ENCODE measurements around the gene SERPINE1. TPM values are rescaled to one million over a fixed set of nuclear protein-coding genes. Genes with fewer than 3 reads are reported as not detected.

Gene SERPINE1
- total and polyA plus RNA-seq, 4 donors, result 12.4 to 436 (median 37.0) TPM

DNA sequence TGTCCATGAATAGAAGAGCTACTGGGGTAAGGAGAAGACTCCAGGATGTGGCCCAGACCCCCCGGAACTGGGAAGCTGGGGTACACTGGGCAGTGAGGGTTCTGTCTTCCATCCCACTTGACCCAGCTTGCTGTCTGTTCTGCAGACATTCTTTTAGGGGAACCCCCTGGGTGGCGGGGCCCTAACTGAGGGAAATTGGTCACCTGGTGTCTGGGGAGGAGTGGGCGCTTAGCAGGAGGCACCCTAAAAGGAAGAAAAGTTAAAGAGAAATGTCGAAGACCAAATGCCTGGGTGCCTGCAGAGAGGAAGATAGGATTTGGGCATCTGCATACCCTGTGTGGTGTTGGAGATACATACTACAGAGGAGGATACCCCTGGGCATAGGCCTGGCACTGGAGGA is 28.4 kb downstream of the SERPINE1 start:
- Histone ChIP-seq H3K36me3 (ENCODE audit: control insufficient read depth in 4 of 4, insufficient read depth in 4 of 4, low read length in 4 of 4) (peaks cover 3 to 21% (median 12%) of the 10 kb centered on the region in 4 donors), H3K9ac (ENCODE audit: insufficient read depth in 1 of 2, low read length in 2 of 2) (peak overlapping the region in 1 of 2 donors; percentile 58), H3K4me1 (ENCODE audit: control insufficient read depth in 5 of 5, insufficient read depth in 5 of 5, low read length in 5 of 5) (peaks cover 0 to 12% (median 7%) of the 10 kb centered on the region in 5 donors), H3K27ac (ENCODE audit: low read depth in 1 of 2, low read length in 1 of 2) (no peak overlapping the region), H3K9me3 (ENCODE audit: control insufficient read depth in 4 of 4, insufficient read depth in 3 of 4, low read length in 3 of 4) (peaks cover 0 to 3% (median 0%) of the 10 kb centered on the region in 4 donors), H3K27me3 (ENCODE audit: control insufficient read depth in 3 of 3, insufficient read depth in 3 of 3, low read length in 2 of 3) (peaks cover 0 to 4% (median 0%) of the 10 kb centered on the region in 3 donors), H3K4me3 (peak overlapping the region; percentile 65)
- WGBS, 2 donors, result 50 to 52% methylated on average over 4 of the region's 4 CpGs
- ATAC-seq (ENCODE audit: insufficient read depth, low FRiP score), result no peak
- TF ChIP-seq CTCF (IDR thresholded peaks at IDR 0.05; ENCODE audit: control extremely low read depth, extremely low read depth), result no peak
- no peak for DNase-seq

- Histone ChIP-seq H3K9ac (ENCODE audit: insufficient read depth in 1 of 2, low read length in 2 of 2) (no peak overlapping the region), H3K9me3 (ENCODE audit: control insufficient read depth in 4 of 4, insufficient read depth in 3 of 4, low read length in 3 of 4) (peaks cover 0 to 3% (median 0%) of the 10 kb centered on the region in 4 donors), H3K4me3 (no peak overlapping the region), H3K36me3 (ENCODE audit: control insufficient read depth in 4 of 4, insufficient read depth in 4 of 4, low read length in 4 of 4) (peaks cover 3 to 22% (median 12%) of the 10 kb centered on the region in 4 donors), H3K27me3 (ENCODE audit: control insufficient read depth in 3 of 3, insufficient read depth in 3 of 3, low read length in 2 of 3) (peaks cover 0 to 4% (median 0%) of the 10 kb centered on the region in 3 donors), H3K4me1 (ENCODE audit: control insufficient read depth in 5 of 5, insufficient read depth in 5 of 5, low read length in 5 of 5) (peaks cover 0 to 12% (median 7%) of the 10 kb centered on the region in 5 donors), H3K27ac (ENCODE audit: low read depth in 1 of 2, low read length in 1 of 2) (no peak overlapping the region)
- TF ChIP-seq CTCF (IDR thresholded peaks at IDR 0.05; ENCODE audit: control extremely low read depth, extremely low read depth), result no peak
- DNase-seq (no peak), ATAC-seq (ENCODE audit: insufficient read depth, low FRiP score) (no peak)
- 83 to 94% methylated on average over 6 of the region's 6 CpGs for WGBS, 2 donors
These were observed 29.4 kb downstream of the SERPINE1 start for GRCh38 chr7:101156277-101156676.

DNA sequence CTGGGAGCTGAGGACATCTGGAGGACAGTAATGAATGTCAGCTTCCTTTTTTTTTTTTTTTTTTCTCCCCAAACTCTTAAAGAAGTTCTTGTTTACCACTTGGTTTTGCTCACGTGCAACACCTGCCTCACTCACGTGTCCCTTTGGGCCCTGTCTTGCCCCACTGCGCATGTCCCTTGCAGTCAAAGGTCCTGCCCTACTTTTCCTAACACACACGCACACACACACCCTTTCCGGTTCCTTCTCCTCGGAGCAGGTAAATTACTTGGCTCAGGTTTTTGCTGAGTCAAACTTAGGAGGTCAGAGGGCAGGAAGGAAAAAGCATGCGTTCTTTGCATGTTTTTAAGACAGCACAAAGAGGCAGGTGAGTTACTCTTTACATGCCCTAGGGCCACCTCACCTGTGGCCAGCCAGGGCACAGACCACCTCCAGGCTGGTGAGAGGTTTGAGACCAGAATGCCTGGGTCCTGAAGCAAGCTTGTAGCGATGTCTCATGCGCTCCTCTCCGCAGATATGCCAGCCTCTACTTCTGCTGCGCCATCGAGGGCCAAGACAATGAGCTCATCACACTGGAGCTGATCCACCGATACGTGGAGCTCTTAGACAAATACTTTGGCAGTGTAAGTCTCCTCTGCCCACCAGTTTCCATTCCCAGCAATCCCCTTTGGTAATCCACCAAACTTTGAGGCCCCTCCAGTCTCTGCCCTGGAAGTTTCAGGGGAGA is 30.1 kb downstream of the SERPINE1 start:
- peaks cover 0 to 4% (median 4%) of the 10 kb centered on the region in 3 donors for H3K27me3 ChIP-seq (ENCODE audit: control insufficient read depth in 3 of 3, insufficient read depth in 3 of 3, low read length in 2 of 3)
- 90% methylated on average over 14 of the region's 14 CpGs for WGBS, 2 donors
- ATAC-seq (ENCODE audit: insufficient read depth, low FRiP score), result no peak
- TF ChIP-seq CTCF (IDR thresholded peaks at IDR 0.05; ENCODE audit: control extremely low read depth, extremely low read depth), result no peak
- H3K4me3 ChIP-seq, result no peak overlapping the region
- DNase-seq, result no peak
- H3K9ac ChIP-seq (ENCODE audit: insufficient read depth in 1 of 2, low read length in 2 of 2), result no peak overlapping the region
- peaks cover 3 to 26% (median 12%) of the 10 kb centered on the region in 4 donors for H3K36me3 ChIP-seq (ENCODE audit: control insufficient read depth in 4 of 4, insufficient read depth in 4 of 4, low read length in 4 of 4)
- no peak overlapping the region for H3K27ac ChIP-seq (ENCODE audit: low read depth in 1 of 2, low read length in 1 of 2)
- H3K9me3 ChIP-seq (ENCODE audit: control insufficient read depth in 4 of 4, insufficient read depth in 3 of 4, low read length in 3 of 4), result peaks cover 0 to 5% (median 0%) of the 10 kb centered on the region in 4 donors
- peaks cover 0 to 17% (median 7%) of the 10 kb centered on the region in 5 donors for H3K4me1 ChIP-seq (ENCODE audit: control insufficient read depth in 5 of 5, insufficient read depth in 5 of 5, low read length in 5 of 5)

Data from lung (tissue), 12 donors.